Upper lobe of left lung (tissue), 6 donors: ENCODE measurements around the gene HCRT. TPM values are rescaled to one million over a fixed set of nuclear protein-coding genes. Genes with fewer than 3 reads are reported as not detected.

Experiments used
- ATAC-seq, 2 donors: fragments of 200-7000 bp; cut with Tn5 transposase; one replicate each; pipeline ENCODE4 v1.9.1; 2022; ENCODE audit warnings: mild to moderate bottlenecking in 2 of 2, moderate library complexity in 2 of 2; ENCODE audit not compliant: low FRiP score in 2 of 2
- DNase-seq, 2 donors: peaks; one replicate each; pipeline ENCODE4 v3.0.0-alpha.2; 2019 to 2020
- H3K27ac ChIP-seq, 4 donors: fragments of 200-600 bp; sonication (generic); one replicate each; pipeline ENCODE4 v1.5.1; 2016 to 2019
- H3K27me3 ChIP-seq, 4 donors: fragments of 200-600 bp; sonication (generic); one replicate each; pipeline ENCODE4 v1.5.1; 2017 to 2019
- H3K36me3 ChIP-seq, 4 donors: fragments of 200-600 bp; sonication (generic); one replicate each; pipeline ENCODE4 v1.5.1; 2016 to 2019
- H3K4me1 ChIP-seq, 4 donors: fragments of 200-600 bp; sonication (generic); one replicate each; pipeline ENCODE4 v1.5.1; 2018 to 2019
- H3K4me3 ChIP-seq, 4 donors: fragments of 200-600 bp; sonication (generic); one replicate each; pipeline ENCODE4 v1.5.1; 2017 to 2019; ENCODE audit warnings: mild to moderate bottlenecking in 2 of 4, moderate library complexity in 1 of 4
- H3K9me3 ChIP-seq, 4 donors: fragments of 200-600 bp; sonication (generic); one replicate each; pipeline ENCODE4 v1.5.1; 2018 to 2019
- EP300 ChIP-seq, 4 donors: sonication (generic); formaldehyde crosslinking; IDR thresholded peaks; one replicate each; pipeline ENCODE4 v1.5.1; 2017; ENCODE audit warnings: antibody characterized with exemption in 4 of 4, control low read depth in 2 of 4
- POLR2A ChIP-seq, 4 donors: fragments of 450-650 bp; IDR thresholded peaks; one replicate each; pipeline ENCODE4 v1.5.1; 2016 to 2017; ENCODE audit warnings: antibody characterized with exemption in 4 of 4, mild to moderate bottlenecking in 2 of 4
- POLR2AphosphoS5 ChIP-seq, 2 donors: sonication (generic); formaldehyde crosslinking; IDR thresholded peaks; one replicate each; pipeline ENCODE4 v1.5.1; 2017; ENCODE audit warnings: antibody characterized with exemption in 2 of 2
- WGBS, 2 donors: methylation state at CpG; one replicate each; pipeline ENCODE4 v1.1.5; 2017 to 2018; 5-methylcytosine and 5-hydroxymethylcytosine counted together
- total RNA-seq, 6 donors: library from RNA; depleted of rRNA in 4 of 6; stranded (reverse); fragments of >200 nt in 4 of 6; gene quantifications; one replicate each; pipeline versions ENCODE4 v1.1.0 to v1.2.1, GENCODE V29; 2016 to 2021
- TF ChIP-seq, protein P1 (sequence below), 6 experiments: fragments of 450-650 bp in 4 of 6; fragments of 200-600 bp in 2 of 6; sonication (generic) in 2 of 6; IDR thresholded peaks; one replicate each; pipeline ENCODE4 v1.5.1; 2016 to 2019; ENCODE audit warnings: antibody characterized with exemption in 6 of 6
- donor health status: DM: no; HTN: no; CAD: no; lungs with moderate emphysema.
- donor health status: DM: no; HTN: yes; CAD: no; lungs with severe emphysema.

The HCRT gene
- total RNA-seq, 6 donors from 2014 or later: not detected

DNA sequence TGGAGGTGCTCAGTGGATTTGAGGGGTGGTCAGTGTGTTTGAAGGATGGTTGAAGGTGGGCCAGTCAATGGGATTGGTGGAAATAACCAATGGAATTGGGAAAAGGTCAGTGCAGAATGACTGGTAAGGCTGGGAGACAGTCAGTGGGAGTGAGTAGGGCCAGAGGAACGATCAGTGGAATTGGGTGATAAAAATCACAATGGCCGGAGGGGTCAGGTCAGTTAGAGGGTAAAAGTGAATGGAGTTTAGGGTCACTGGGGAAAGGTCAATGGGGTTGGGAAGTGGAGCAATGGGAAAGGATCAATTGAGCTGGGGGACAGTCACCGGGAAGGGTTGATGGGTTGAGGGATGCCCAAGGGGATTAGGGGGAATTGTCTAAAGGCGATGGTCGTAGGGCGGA is 19.5 kb downstream of the HCRT start:
- ATAC-seq: no peak
- no peaks in the 10 kb centered on the region for H3K36me3 ChIP-seq
- no peak overlapping the region for H3K27ac ChIP-seq
- no peak overlapping the region for H3K4me3 ChIP-seq
- no peaks in the 10 kb centered on the region for H3K4me1 ChIP-seq
- TF ChIP-seq POLR2AphosphoS5 (IDR thresholded peaks at IDR 0.05) (no peak), POLR2A (IDR thresholded peaks at IDR 0.05) (no peak), EP300 (IDR thresholded peaks at IDR 0.05) (no peak)
- TF ChIP-seq, protein P1, sequence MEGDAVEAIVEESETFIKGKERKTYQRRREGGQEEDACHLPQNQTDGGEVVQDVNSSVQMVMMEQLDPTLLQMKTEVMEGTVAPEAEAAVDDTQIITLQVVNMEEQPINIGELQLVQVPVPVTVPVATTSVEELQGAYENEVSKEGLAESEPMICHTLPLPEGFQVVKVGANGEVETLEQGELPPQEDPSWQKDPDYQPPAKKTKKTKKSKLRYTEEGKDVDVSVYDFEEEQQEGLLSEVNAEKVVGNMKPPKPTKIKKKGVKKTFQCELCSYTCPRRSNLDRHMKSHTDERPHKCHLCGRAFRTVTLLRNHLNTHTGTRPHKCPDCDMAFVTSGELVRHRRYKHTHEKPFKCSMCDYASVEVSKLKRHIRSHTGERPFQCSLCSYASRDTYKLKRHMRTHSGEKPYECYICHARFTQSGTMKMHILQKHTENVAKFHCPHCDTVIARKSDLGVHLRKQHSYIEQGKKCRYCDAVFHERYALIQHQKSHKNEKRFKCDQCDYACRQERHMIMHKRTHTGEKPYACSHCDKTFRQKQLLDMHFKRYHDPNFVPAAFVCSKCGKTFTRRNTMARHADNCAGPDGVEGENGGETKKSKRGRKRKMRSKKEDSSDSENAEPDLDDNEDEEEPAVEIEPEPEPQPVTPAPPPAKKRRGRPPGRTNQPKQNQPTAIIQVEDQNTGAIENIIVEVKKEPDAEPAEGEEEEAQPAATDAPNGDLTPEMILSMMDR (IDR thresholded peaks at IDR 0.05): no peak
- H3K27me3 ChIP-seq: no peaks in the 10 kb centered on the region
- DNase-seq: no peak
- WGBS, 2 donors: 87 to 90% methylated on average over 6 of the region's 6 CpGs
- H3K9me3 ChIP-seq: no peaks in the 10 kb centered on the region

DNA sequence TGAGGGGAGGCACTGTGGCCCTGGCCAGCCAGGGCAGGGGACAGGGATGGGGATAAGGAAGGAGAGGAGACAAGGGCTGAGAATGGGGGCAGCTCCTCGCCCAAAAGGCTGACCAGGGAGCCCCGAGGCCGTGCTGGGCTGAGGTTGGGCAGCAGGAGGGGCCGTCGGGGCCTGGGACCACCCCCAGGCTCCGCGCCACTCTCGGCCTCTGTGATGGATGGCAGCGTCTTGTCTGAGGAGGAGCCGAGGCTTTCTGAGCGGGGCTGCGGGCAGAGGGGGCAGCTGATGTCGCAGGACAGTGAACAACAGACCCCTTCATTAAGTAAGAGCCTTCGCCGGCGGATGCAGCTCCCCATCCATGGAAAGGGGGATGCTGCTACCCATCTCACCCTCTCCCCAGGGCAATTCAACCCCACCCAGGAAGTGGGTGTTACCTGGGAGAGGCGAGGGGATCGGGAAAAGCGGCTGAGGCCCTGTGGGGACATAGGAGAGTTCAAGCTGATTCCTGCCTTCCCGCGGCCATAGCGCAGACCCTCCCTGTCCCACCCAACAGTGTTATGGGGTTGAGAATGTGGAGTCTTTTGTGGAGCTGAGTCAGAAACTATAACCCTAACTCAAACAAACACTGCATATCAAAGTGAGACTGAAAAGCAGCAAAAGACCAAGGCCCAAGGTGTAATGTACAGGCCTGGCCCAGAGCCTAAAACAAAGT is 21.4 kb downstream of the HCRT start:
- ATAC-seq: no peak
- no peaks in the 10 kb centered on the region for H3K4me1 ChIP-seq
- no peaks in the 10 kb centered on the region for H3K9me3 ChIP-seq
- H3K27ac ChIP-seq: no peak overlapping the region
- H3K36me3 ChIP-seq: no peaks in the 10 kb centered on the region
- WGBS, 2 donors: 29 to 66% methylated on average over 1 to 22 of the region's 22 CpGs
- no peak overlapping the region for H3K4me3 ChIP-seq
- DNase-seq: no peak
- TF ChIP-seq POLR2A (IDR thresholded peaks at IDR 0.05): no peak
- TF ChIP-seq EP300 (IDR thresholded peaks at IDR 0.05): no peak
- TF ChIP-seq POLR2AphosphoS5 (IDR thresholded peaks at IDR 0.05): no peak
- TF ChIP-seq, protein P1 (IDR thresholded peaks at IDR 0.05): no peak
- no peaks in the 10 kb centered on the region for H3K27me3 ChIP-seq

DNA sequence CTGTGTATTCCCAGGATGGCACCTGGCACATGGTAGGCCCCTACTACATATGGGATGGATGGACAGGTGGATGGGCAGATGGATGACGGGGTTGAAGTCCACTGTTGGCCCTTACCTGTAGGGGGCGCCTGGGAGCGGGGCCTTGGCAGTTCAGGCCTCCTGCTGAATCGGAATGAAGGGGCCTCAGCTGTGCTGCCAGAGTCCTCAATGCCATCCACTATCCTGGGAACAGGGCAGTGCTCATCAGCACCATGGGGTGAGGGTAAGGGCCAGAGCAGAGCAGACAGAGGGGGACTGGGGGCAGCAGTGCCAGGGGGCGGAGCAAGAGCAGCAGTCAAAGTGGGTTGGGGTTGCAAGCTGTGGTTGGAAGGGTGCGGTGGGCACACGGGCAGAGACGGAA is 22.1 kb downstream of the HCRT start:
- Histone ChIP-seq H3K9me3 (no peaks in the 10 kb centered on the region), H3K4me3 (no peak overlapping the region), H3K27me3 (no peaks in the 10 kb centered on the region), H3K36me3 (no peaks in the 10 kb centered on the region), H3K27ac (no peak overlapping the region), H3K4me1 (no peaks in the 10 kb centered on the region)
- WGBS, 2 donors: 65 to 79% methylated on average over 6 to 8 of the region's 8 CpGs
- ATAC-seq (peak in 1 of 2 donors; percentile 23), DNase-seq (no peak)
- TF ChIP-seq POLR2AphosphoS5 (IDR thresholded peaks at IDR 0.05): no peak
- TF ChIP-seq, protein P1 (IDR thresholded peaks at IDR 0.05): peak in 4 of 6 experiments; percentile 18 to 28 (median 22)

DNA sequence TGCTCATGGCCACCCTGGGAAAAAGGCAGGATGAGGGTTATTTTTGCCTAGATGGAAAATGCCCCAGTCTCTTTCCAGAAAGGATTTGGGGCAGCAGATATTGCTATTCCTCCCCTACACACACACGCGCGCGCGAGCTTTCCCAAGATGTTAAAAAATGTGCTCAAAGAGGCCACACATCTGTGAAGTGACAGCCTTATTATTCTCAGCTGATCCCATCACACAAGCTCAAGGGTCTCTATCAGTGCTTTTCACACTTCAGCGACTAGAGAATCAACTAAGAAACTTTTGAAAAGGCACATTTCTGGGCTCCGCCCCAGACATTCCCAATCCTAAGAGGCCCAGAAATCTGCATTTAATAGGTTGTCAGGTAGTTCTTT is 24.7 kb downstream of the HCRT start:
- no peaks in the 10 kb centered on the region for H3K9me3 ChIP-seq
- ATAC-seq (no peak), DNase-seq (no peak)
- no peaks in the 10 kb centered on the region for H3K27me3 ChIP-seq
- peaks cover under 1 to 3% (median 2%) of the 10 kb centered on the region in 4 donors for H3K4me1 ChIP-seq
- no peak overlapping the region for H3K4me3 ChIP-seq
- TF ChIP-seq POLR2AphosphoS5 (IDR thresholded peaks at IDR 0.05) (no peak), POLR2A (IDR thresholded peaks at IDR 0.05) (no peak), EP300 (IDR thresholded peaks at IDR 0.05) (no peak)
- TF ChIP-seq, protein P1 (IDR thresholded peaks at IDR 0.05): no peak
- WGBS, 2 donors: 83 to 84% methylated on average over 7 of the region's 7 CpGs
- no peak overlapping the region for H3K27ac ChIP-seq
- no peaks in the 10 kb centered on the region for H3K36me3 ChIP-seq
